ENCODE data around the gene CD244.
"Not testable (repeated sequence)": the region's sequence is repeated elsewhere in the genome, so short reads cannot be mapped to it uniquely, and the experiment has no call there.

The CD244 gene

GRCh38 chr1:160782988-160783765 lies 79.5 kb downstream of the CD244 start:
- not testable (repeated sequence) for DNase-seq (ENCODE audit: low read depth in 2 of 3, low spot score in 2 of 3)

GRCh38 chr1:160781914-160782689 lies 80.6 kb downstream of the CD244 start:
- DNase-seq (ENCODE audit: low read depth in 2 of 3, low spot score in 2 of 3), result no peak

GRCh38 chr1:160781186-160781766 lies 81.4 kb downstream of the CD244 start:
- no peak for DNase-seq (ENCODE audit: low read depth in 2 of 3, low spot score in 2 of 3)

GRCh38 chr1:160780398-160780755 lies 82.3 kb downstream of the CD244 start:
- no peak for DNase-seq (ENCODE audit: low read depth in 2 of 3, low spot score in 2 of 3)

Measured in activated CD8-positive, alpha-beta memory T cell treated with anti-CD3 and anti-CD28 coated beads for 48 hours (primary cell).